Adipocyte (in vitro differentiated cells): Measurements from ENCODE around the gene CCDC81.

Experiments used
- DNase-seq: peaks from one replicate; pipeline ENCODE4 v3.0.0-alpha.2; 2015; ENCODE audit warnings: low read depth
- H3K27me3 ChIP-seq: replicated peaks from 2 replicates; pipeline ENCODE4 v1.7.0; 2013; ENCODE audit warnings: mild to moderate bottlenecking, low read length, moderate library complexity; ENCODE audit not compliant: control insufficient read depth, insufficient read depth
- H3K36me3 ChIP-seq: 2 replicates; pipeline ENCODE4 v1.7.0; 2013; ENCODE audit warnings: low read length, mild to moderate bottlenecking, moderate library complexity; ENCODE audit not compliant: control insufficient read depth, insufficient read depth, severe bottlenecking
- H3K4me1 ChIP-seq: 2 replicates; pipeline ENCODE4 v1.7.0; 2013; ENCODE audit warnings: mild to moderate bottlenecking, low read length, moderate library complexity; ENCODE audit not compliant: control insufficient read depth, insufficient read depth
- H3K4me3 ChIP-seq: 2 replicates; pipeline ENCODE4 v1.7.0; 2013; ENCODE audit warnings: mild to moderate bottlenecking, low read length, moderate library complexity
- H3K9ac ChIP-seq: 2 replicates; pipeline ENCODE4 v1.7.0; 2013; ENCODE audit warnings: mild to moderate bottlenecking, low read length, moderate library complexity
- H3K9me3 ChIP-seq: 2 replicates; pipeline ENCODE4 v1.7.0; 2013; ENCODE audit warnings: mild to moderate bottlenecking, low read length, moderate library complexity; ENCODE audit not compliant: control insufficient read depth

CCDC81 gene

GRCh38 chr11:86456075-86456939 is 81.6 kb downstream of the CCDC81 start:
- H3K4me1 ChIP-seq: peaks cover 48% of the 10 kb centered on the region
- peak overlapping the region; percentile 80 for H3K9ac ChIP-seq
- no peak overlapping the region for H3K4me3 ChIP-seq
- H3K36me3 ChIP-seq: no peaks in the 10 kb centered on the region
- H3K9me3 ChIP-seq: no peaks in the 10 kb centered on the region
- H3K27me3 ChIP-seq: no peaks in the 10 kb centered on the region
- DNase-seq: peak; percentile 94

GRCh38 chr11:86458294-86459001 is 83.8 kb downstream of the CCDC81 start:
- Histone ChIP-seq H3K4me1 (peaks cover 48% of the 10 kb centered on the region), H3K9ac (peak overlapping the region; percentile 80), H3K4me3 (no peak overlapping the region), H3K27me3 (no peaks in the 10 kb centered on the region), H3K9me3 (no peaks in the 10 kb centered on the region), H3K36me3 (peaks cover 9% of the 10 kb centered on the region)
- no peak for DNase-seq

GRCh38 chr11:86459002-86459385 is 84.3 kb downstream of the CCDC81 start:
- peaks cover 9% of the 10 kb centered on the region for H3K36me3 ChIP-seq
- DNase-seq: no peak
- peaks cover 45% of the 10 kb centered on the region for H3K4me1 ChIP-seq
- H3K4me3 ChIP-seq: no peak overlapping the region
- H3K9me3 ChIP-seq: no peaks in the 10 kb centered on the region
- H3K27me3 ChIP-seq: no peaks in the 10 kb centered on the region
- H3K9ac ChIP-seq: peak overlapping the region; percentile 80

- DNase-seq: peak; percentile 72
- H3K4me1 ChIP-seq: peaks cover 42% of the 10 kb centered on the region
- no peaks in the 10 kb centered on the region for H3K9me3 ChIP-seq
- no peaks in the 10 kb centered on the region for H3K27me3 ChIP-seq
- H3K36me3 ChIP-seq: peaks cover 13% of the 10 kb centered on the region
- H3K9ac ChIP-seq: peak overlapping the region; percentile 80
- H3K4me3 ChIP-seq: no peak overlapping the region
These were observed 85.2 kb downstream of the CCDC81 start for GRCh38 chr11:86459682-86460460.

- peak overlapping the region; percentile 23 for H3K9ac ChIP-seq
- H3K4me3 ChIP-seq: no peak overlapping the region
- H3K36me3 ChIP-seq: peaks cover 13% of the 10 kb centered on the region
- no peak for DNase-seq
- no peaks in the 10 kb centered on the region for H3K27me3 ChIP-seq
- H3K9me3 ChIP-seq: no peaks in the 10 kb centered on the region
- H3K4me1 ChIP-seq: peaks cover 42% of the 10 kb centered on the region
These were observed 86.0 kb downstream of the CCDC81 start for GRCh38 chr11:86460461-86461385.

- peaks cover 40% of the 10 kb centered on the region for H3K4me1 ChIP-seq
These were observed 87.2 kb downstream of the CCDC81 start for GRCh38 chr11:86461892-86462291.

GRCh38 chr11:86463120-86463519 is 88.4 kb downstream of the CCDC81 start:
- Histone ChIP-seq H3K27me3 (no peaks in the 10 kb centered on the region), H3K9ac (no peak overlapping the region), H3K4me1 (peaks cover 28% of the 10 kb centered on the region), H3K36me3 (peaks cover 13% of the 10 kb centered on the region), H3K9me3 (no peaks in the 10 kb centered on the region), H3K4me3 (no peak overlapping the region)
- no peak for DNase-seq

More at GRCh38 chr11:86461892-86462291, 87.2 kb downstream of the CCDC81 start:
- no peak for DNase-seq
- Histone ChIP-seq H3K36me3 (peaks cover 13% of the 10 kb centered on the region), H3K4me3 (no peak overlapping the region), H3K9me3 (no peaks in the 10 kb centered on the region), H3K9ac (no peak overlapping the region), H3K27me3 (no peaks in the 10 kb centered on the region)

GRCh38 chr11:86463955-86464354 is 89.3 kb downstream of the CCDC81 start:
- H3K4me1 ChIP-seq: peaks cover 21% of the 10 kb centered on the region
- H3K4me3 ChIP-seq: no peak overlapping the region
- no peaks in the 10 kb centered on the region for H3K27me3 ChIP-seq
- H3K36me3 ChIP-seq: peaks cover 13% of the 10 kb centered on the region
- H3K9ac ChIP-seq: no peak overlapping the region
- DNase-seq: no peak
- H3K9me3 ChIP-seq: no peaks in the 10 kb centered on the region

- Histone ChIP-seq H3K36me3 (peaks cover 13% of the 10 kb centered on the region), H3K4me3 (no peak overlapping the region), H3K9me3 (no peaks in the 10 kb centered on the region), H3K9ac (no peak overlapping the region), H3K4me1 (peaks cover 20% of the 10 kb centered on the region), H3K27me3 (no peaks in the 10 kb centered on the region)
- DNase-seq: no peak
These were observed 90.0 kb downstream of the CCDC81 start for GRCh38 chr11:86464509-86465221.

GRCh38 chr11:86468169-86468568 is 93.5 kb downstream of the CCDC81 start:
- no peak overlapping the region for H3K9ac ChIP-seq
- H3K27me3 ChIP-seq: no peaks in the 10 kb centered on the region
- no peak overlapping the region for H3K4me3 ChIP-seq
- no peaks in the 10 kb centered on the region for H3K9me3 ChIP-seq
- H3K36me3 ChIP-seq: peaks cover 4% of the 10 kb centered on the region
- peaks cover 14% of the 10 kb centered on the region for H3K4me1 ChIP-seq
- DNase-seq: no peak
